ENCODE measurements around the gene NLRP6. TPM values are rescaled to one million over a fixed set of nuclear protein-coding genes. Genes with fewer than 3 reads are reported as not detected.
A peak's percentile ranks its signal among the peaks of the same experiment; 100 is the strongest.
"Not testable (repeated sequence)": the region's sequence is repeated elsewhere in the genome, so short reads cannot be mapped to it uniquely, and the experiment has no call there.

The NLRP6 gene
- total RNA-seq, 1 donor from 2014 or later, result 0.49 TPM

DNA sequence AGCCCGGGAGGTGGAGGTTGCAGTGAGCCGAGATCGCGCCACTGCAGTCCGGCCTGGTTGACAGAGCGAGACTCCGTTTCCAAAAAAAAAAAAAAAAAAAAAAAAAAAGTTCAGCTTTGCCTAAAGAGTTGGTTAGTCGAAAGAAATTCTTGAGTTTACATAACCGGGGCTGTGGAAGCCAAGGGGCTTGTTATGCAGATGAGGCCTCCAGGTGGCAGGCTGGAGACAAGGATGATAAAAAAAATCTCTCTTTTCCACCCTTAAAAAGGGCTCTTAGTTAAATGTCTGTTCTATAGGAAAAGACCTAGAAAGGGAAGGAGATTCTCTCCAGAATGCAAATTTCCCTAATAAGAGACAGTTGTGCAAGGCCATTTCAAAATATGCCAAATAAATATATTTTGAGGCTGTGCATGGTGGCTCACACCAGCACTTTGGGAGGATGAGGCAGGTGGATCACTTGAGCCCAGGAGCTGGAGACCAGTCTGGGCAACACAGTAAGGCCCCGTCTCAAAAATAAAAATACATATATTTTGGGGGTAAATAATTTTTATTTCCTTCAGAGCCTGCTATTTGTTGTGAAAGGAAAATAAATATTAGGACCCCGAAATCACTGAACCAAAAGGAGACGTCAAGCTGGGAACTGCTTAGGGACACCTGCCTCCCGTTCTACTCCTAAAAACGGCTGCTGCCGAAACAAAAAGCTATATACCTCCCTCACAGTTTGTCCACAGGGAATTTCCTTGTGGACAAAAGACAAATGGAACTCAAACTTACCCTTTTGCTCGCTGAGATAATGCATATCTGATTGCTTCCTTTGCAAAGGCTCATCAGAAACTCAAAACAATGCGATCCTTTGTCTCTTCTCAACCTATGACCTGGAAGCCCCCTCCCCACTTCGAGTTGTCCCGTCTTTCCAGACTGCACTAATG lies 27.0 kb downstream of the NLRP6 start:
- Histone ChIP-seq H3K4me3 (no peak overlapping the region), H3K27ac (peak overlapping the region; percentile 52), H3K9me3 (no peaks in the 10 kb centered on the region), H3K4me1 (peaks cover 22% of the 10 kb centered on the region), H3K36me3 (no peaks in the 10 kb centered on the region), H3K27me3 (no peaks in the 10 kb centered on the region)
- DNase-seq (ENCODE audit: extremely low spot score in 2 of 2), result no peak
- intact Hi-C loops (cut with DNase I), result loop anchor here (5.0 kb wide), 1 partner anchor 52 kb away; no protein-coding TSS in a partner anchor
- TF ChIP-seq POLR2AphosphoS5 (IDR thresholded peaks at IDR 0.05; ENCODE audit: insufficient read depth in 1 of 2, low read depth in 1 of 2), result peak in 1 of 2 donors; percentile 66
- TF ChIP-seq POLR2A (IDR thresholded peaks at IDR 0.05), result no peak
- TF ChIP-seq, protein P1, sequence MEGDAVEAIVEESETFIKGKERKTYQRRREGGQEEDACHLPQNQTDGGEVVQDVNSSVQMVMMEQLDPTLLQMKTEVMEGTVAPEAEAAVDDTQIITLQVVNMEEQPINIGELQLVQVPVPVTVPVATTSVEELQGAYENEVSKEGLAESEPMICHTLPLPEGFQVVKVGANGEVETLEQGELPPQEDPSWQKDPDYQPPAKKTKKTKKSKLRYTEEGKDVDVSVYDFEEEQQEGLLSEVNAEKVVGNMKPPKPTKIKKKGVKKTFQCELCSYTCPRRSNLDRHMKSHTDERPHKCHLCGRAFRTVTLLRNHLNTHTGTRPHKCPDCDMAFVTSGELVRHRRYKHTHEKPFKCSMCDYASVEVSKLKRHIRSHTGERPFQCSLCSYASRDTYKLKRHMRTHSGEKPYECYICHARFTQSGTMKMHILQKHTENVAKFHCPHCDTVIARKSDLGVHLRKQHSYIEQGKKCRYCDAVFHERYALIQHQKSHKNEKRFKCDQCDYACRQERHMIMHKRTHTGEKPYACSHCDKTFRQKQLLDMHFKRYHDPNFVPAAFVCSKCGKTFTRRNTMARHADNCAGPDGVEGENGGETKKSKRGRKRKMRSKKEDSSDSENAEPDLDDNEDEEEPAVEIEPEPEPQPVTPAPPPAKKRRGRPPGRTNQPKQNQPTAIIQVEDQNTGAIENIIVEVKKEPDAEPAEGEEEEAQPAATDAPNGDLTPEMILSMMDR (IDR thresholded peaks at IDR 0.05), result peak; percentile 30 to 67 (median 57)

DNA sequence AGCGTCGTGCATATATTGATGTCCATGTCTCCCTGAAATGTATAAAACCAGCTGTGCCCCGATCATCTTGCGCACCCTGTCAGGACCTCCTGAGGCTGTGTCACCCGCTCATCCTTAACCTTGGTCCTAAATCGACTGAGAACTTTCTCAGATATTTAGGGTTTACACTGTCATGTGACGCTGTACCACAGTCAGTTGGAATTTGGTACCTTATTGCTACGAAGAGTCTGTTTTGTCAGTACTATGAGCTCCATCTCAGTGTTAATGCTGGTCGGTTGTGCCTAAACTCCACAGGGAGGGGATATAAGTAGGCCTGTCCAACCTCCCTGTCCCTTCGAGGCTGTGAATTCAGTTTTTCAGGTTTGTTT lies 27.6 kb downstream of the NLRP6 start:
- Histone ChIP-seq H3K27ac (peak overlapping the region; percentile 52), H3K36me3 (no peaks in the 10 kb centered on the region), H3K4me1 (peaks cover 20% of the 10 kb centered on the region), H3K4me3 (no peak overlapping the region), H3K27me3 (no peaks in the 10 kb centered on the region), H3K9me3 (no peaks in the 10 kb centered on the region)
- no peak for DNase-seq (ENCODE audit: extremely low spot score in 2 of 2)
- TF ChIP-seq POLR2AphosphoS5 (IDR thresholded peaks at IDR 0.05; ENCODE audit: insufficient read depth in 1 of 2, low read depth in 1 of 2) (no peak), POLR2A (IDR thresholded peaks at IDR 0.05) (no peak)
- TF ChIP-seq, protein P1 (IDR thresholded peaks at IDR 0.05), result no peak
- intact Hi-C loops (cut with DNase I), result loop anchor here (5.0 kb wide), 1 partner anchor 51 kb away; no protein-coding TSS in a partner anchor

DNA sequence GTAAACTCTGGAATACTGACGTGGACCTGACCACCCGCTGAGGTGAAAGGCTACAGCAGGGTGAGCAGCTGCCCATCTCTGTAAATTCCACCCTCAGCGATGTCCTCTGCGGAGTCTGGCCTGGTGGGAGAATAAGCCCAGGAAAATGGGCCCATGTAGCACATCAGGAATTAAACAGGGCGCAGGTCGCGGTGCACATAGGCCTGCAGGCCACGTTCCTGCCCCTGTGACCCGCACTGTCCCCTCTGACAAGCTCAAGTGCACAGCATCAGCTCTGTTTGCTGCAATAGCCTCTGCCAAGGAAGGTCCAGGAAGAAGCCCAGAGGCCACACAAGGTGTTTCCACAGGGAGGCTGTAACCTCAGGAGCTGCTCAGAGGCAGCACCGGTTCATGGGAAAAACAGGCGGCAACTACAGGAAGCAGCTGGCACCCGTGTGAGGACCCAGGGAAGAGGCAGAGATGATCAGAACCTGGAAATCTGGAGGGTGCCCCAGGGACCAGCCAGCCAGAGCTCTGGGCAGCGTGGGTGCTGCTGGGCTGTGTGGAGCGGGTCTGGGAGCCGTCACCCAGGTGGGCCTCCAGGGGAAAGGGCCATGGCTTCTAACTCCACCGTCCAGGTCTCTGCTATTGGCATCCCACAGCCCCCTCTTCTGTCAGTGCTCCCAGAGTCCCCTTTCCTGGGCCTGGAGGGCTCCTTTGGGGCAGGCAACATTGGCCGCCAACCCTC lies 28.6 kb downstream of the NLRP6 start:
- H3K27ac ChIP-seq, result peak overlapping the region; percentile 52
- DNase-seq (ENCODE audit: extremely low spot score in 2 of 2), result no peak
- H3K4me3 ChIP-seq, result no peak overlapping the region
- intact Hi-C loops (cut with DNase I), result loop anchor here (5.0 kb wide), 1 partner anchor 50 kb away; no protein-coding TSS in a partner anchor
- H3K4me1 ChIP-seq, result peaks cover 22% of the 10 kb centered on the region
- no peaks in the 10 kb centered on the region for H3K36me3 ChIP-seq
- H3K27me3 ChIP-seq, result no peaks in the 10 kb centered on the region
- TF ChIP-seq, protein P1 (IDR thresholded peaks at IDR 0.05), result no peak
- TF ChIP-seq POLR2A (IDR thresholded peaks at IDR 0.05) (no peak), POLR2AphosphoS5 (IDR thresholded peaks at IDR 0.05; ENCODE audit: insufficient read depth in 1 of 2, low read depth in 1 of 2) (no peak)
- H3K9me3 ChIP-seq, result no peaks in the 10 kb centered on the region

DNA sequence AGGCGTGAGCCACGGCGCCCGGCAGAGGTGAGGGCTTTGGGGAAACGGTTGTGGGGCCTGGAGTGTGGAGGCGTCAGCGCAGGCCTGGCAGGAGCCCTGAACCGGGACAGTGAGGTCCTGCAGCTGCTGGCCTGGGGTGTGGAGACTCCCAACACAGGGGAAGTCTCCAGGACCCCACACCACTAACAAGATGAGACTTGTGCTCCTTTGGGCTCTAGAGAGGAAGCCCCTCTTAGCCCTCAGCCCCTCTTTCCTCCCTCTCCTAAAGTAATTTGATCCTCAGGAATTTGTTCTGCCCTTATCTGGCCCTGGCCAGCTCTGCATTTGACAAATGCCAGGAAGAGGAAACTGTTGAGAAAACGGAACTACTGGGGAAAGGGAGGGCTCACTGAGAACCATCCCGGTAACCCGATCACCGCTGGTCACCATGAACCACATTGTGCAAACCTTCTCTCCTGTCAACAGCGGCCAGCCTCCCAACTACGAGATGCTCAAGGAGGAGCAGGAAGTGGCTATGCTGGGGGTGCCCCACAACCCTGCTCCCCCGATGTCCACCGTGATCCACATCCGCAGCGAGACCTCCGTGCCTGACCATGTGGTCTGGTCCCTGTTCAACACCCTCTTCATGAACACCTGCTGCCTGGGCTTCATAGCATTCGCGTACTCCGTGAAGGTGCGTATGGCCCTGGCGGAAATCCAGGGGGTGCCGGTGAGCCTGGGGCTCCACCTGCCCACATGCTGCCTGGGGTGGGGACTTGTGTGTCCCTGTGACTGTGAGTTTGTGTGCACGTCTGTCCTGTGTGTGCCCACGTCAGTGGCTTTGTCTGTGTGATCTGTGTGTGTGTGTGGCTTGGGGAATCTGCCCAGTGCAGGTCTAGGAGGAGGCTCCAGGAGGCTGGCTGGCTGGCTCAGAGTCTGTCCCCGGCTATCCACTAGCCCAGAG lies 29.8 kb downstream of the NLRP6 start, which contains the start of gene IFITM2:
Gene IFITM2, plus strand, starts transcription at position 51 of the 943 bp plus-strand sequence. Its CDS starts 377 bp downstream, at position 428.
- peak in 1 of 2 donors; percentile 97 for DNase-seq (ENCODE audit: extremely low spot score in 2 of 2)
- TF ChIP-seq POLR2A (IDR thresholded peaks at IDR 0.05), result peak in 1 of 2 donors; percentile 78
- peak in 1 of 2 donors; percentile 86 for TF ChIP-seq POLR2AphosphoS5 (IDR thresholded peaks at IDR 0.05; ENCODE audit: insufficient read depth in 1 of 2, low read depth in 1 of 2)
- H3K36me3 ChIP-seq, H3K9me3 ChIP-seq, H3K27me3 ChIP-seq: not testable (repeated sequence)
- intact Hi-C loops (cut with DNase I), result loop anchor here (5.0 kb wide), 1 partner anchor 49 kb away; no protein-coding TSS in a partner anchor
- H3K4me3 ChIP-seq, result peak within 1 kb of the TSS; percentile 47 to 57
- H3K27ac ChIP-seq, result peak within 1 kb of the TSS; percentile 89
- peaks cover 33% of the 10 kb centered on the region for H3K4me1 ChIP-seq
